HG02943 (cell line): ENCODE measurements around the gene TOMT.

Experiments
- ATAC-seq: cut with Tn5 transposase; IDR thresholded peaks from one replicate; pipeline ENCODE4 v1.9.1; 2021; ENCODE audit warnings: mild to moderate bottlenecking, low read depth, moderate library complexity; ENCODE audit not compliant: unreplicated experiment

Gene TOMT

DNA sequence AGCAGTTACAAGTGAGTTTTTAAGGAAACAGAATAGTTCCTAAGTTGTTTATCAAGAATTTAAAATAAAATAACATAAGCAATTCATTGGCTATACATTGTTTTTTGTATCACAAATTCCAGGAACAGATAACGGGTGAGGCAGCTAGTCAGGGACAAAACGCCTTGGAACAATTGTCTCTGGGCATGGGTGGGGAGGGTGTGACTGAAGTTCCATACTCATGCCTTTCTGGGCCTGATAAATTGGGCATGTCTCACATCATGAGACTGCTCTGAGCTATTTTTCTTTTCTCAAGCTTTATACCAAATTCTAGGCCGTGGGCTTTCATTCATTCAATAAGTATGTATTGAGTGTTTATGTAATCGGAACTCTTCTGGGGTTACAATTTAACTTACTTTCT lies 51.4 kb downstream of the TOMT start:
- ATAC-seq = no peak
